K562 (cell line): Measurements from ENCODE around the gene ALOXE3. TPM values are rescaled to one million over a fixed set of nuclear protein-coding genes. Genes with fewer than 3 reads are reported as not detected.
A peak's percentile ranks its signal among the peaks of the same experiment; 100 is the strongest.

Experiments
- ATF3 ChIP-seq, 2 experiments: fragments of 450-650 bp in 1 of 2; sonication (generic) in 1 of 2; formaldehyde crosslinking in 1 of 2; IDR thresholded peaks in 1 of 2; conservative IDR thresholded peaks in 1 of 2; 2 replicates each; pipeline versions ENCODE4 v1.6.1 to v1.8.1; 2016 to 2023; ENCODE audit warnings: mild to moderate bottlenecking in 2 of 2, moderate library complexity in 2 of 2, inconsistent platforms in 1 of 2, missing genetic modification reagents in 1 of 2
- CEBPG ChIP-seq, 3 experiments: fragments of 200-800 bp in 1 of 3; sonication (Bioruptor generic) in 1 of 3; sonication (generic) in 1 of 3; formaldehyde crosslinking in 1 of 3; IDR thresholded peaks in 2 of 3; conservative IDR thresholded peaks in 1 of 3; 2 replicates each; pipeline versions ENCODE4 v1.6.1 to v1.8.0; 2016 to 2022; ENCODE audit warnings: missing compliant biosample characterization in 2 of 3, missing genetic modification characterization in 2 of 3, mild to moderate bottlenecking in 1 of 3, missing genetic modification reagents in 1 of 3
- ELF1 ChIP-seq: fragments of 200-800 bp; sonication (Bioruptor generic); IDR thresholded peaks from 2 replicates; pipeline ENCODE4 v1.6.1; 2016; ENCODE audit warnings: missing genetic modification characterization, missing compliant biosample characterization
- FOS ChIP-seq: IDR thresholded peaks from 3 replicates; pipeline ENCODE4 v1.6.1; 2011; ENCODE audit not compliant: insufficient read length; ENCODE audit errors: extremely low read depth
- GABPB1 ChIP-seq: sonication (generic); formaldehyde crosslinking; IDR thresholded peaks from 2 replicates; pipeline ENCODE4 v1.8.0; 2022; ENCODE audit warnings: mild to moderate bottlenecking, missing genetic modification reagents
- IRF1 ChIP-seq: sonication (generic); formaldehyde crosslinking; IDR thresholded peaks from 2 replicates; pipeline ENCODE4 v1.8.0; 2022; ENCODE audit warnings: missing genetic modification reagents, mild to moderate bottlenecking, borderline replicate concordance
- IRF2 ChIP-seq: sonication (generic); formaldehyde crosslinking; IDR thresholded peaks from 2 replicates; pipeline ENCODE4 v1.8.1; 2022; ENCODE audit warnings: mild to moderate bottlenecking, missing genetic modification reagents
- MXD1 ChIP-seq: fragments of 250-450 bp; sonication (Bioruptor Pico); IDR thresholded peaks from 2 replicates; pipeline ENCODE4 v1.8.0; 2021; ENCODE audit warnings: borderline replicate concordance, mild to moderate bottlenecking, moderate library complexity; ENCODE audit not compliant: poor library complexity, severe bottlenecking
- RAD51 ChIP-seq: fragments of 450-650 bp; IDR thresholded peaks from 2 replicates; pipeline ENCODE4 v1.7.1; 2016; ENCODE audit warnings: low read depth, mild to moderate bottlenecking, borderline replicate concordance
- RBM39 ChIP-seq: fragments of 200-400 bp; formaldehyde crosslinking; optimal IDR thresholded peaks from 2 replicates; pipeline ENCODE3; 2018; ENCODE audit warnings: low read depth, low read length
- RFX5 ChIP-seq: IDR thresholded peaks from 2 replicates; pipeline ENCODE4 v1.6.1; 2011; ENCODE audit warnings: low read depth, mild to moderate bottlenecking, improper control_type of control experiment, low read length
- SMAD1 ChIP-seq: fragments of 150-350 bp; IDR thresholded peaks from 2 replicates; pipeline ENCODE4 v1.6.1; 2014; ENCODE audit warnings: low read length, low read depth; ENCODE audit not compliant: partially characterized antibody
- TEAD4 ChIP-seq, 2 experiments: sonication (generic) in 1 of 2; formaldehyde crosslinking in 1 of 2; IDR thresholded peaks; 2 replicates each; pipeline versions ENCODE4 v1.6.1 to v1.8.0; 2012 to 2022; ENCODE audit warnings: borderline replicate concordance in 1 of 2, inconsistent platforms in 1 of 2, low read length in 1 of 2, mild to moderate bottlenecking in 1 of 2, missing genetic modification reagents in 1 of 2
- ZNF133 ChIP-seq: fragments of 250-450 bp; sonication (Bioruptor Pico); IDR thresholded peaks from 2 replicates; pipeline ENCODE4 v1.4.0; 2020; ENCODE audit warnings: mild to moderate bottlenecking
- ZNF384 ChIP-seq: IDR thresholded peaks from 2 replicates; pipeline ENCODE4 v1.6.1; 2012; ENCODE audit warnings: low read depth, low read length, improper control_type of control experiment
- ZNF584 ChIP-seq: fragments of 200-800 bp; sonication (Bioruptor generic); IDR thresholded peaks from 2 replicates; pipeline ENCODE4 v1.6.1; 2016; ENCODE audit warnings: low read depth, mild to moderate bottlenecking, missing genetic modification characterization, missing compliant biosample characterization
- ZNF699 ChIP-seq: fragments of 250-450 bp; sonication (Bioruptor Pico); IDR thresholded peaks from 2 replicates; pipeline ENCODE4 v1.8.0; 2021; ENCODE audit warnings: mild to moderate bottlenecking, moderate library complexity; ENCODE audit not compliant: insufficient replicate concordance
- ZNF766 ChIP-seq: fragments of 200-800 bp; sonication (Bioruptor generic); conservative IDR thresholded peaks from 2 replicates; pipeline ENCODE4 v1.6.1; 2016; ENCODE audit warnings: missing genetic modification characterization, missing compliant biosample characterization
- ZSCAN29 ChIP-seq: fragments of 450-650 bp; IDR thresholded peaks from 2 replicates; pipeline ENCODE4 v1.6.1; 2017
- polyA plus RNA-seq, 8 experiments: library from polyadenylated mRNA; depleted of rRNA in 4 of 8; stranded (reverse) in 5 of 8; unstranded in 3 of 8; fragments of >200 nt; fragmentation: Nextera tagmentation in 2 of 8; fragmentation: Illumina TruSeq in 1 of 8; extraction: Ambion mirVana in 2 of 8; extraction: Trizol in 1 of 8; gene quantifications; 2 replicates each; pipeline versions ENCODE4 v1.2.1 to v1.2.3, GENCODE V29; 2011 to 2014; ENCODE audit warnings: inconsistent platforms in 1 of 8, missing spikeins in 1 of 8
- total RNA-seq, 7 experiments: library from RNA; depleted of rRNA in 6 of 7; stranded (reverse); fragments of >200 nt in 6 of 7; fragmentation: Illumina TruSeq in 2 of 7; extraction: Trizol in 2 of 7; gene quantifications; 2 replicates each; pipeline versions ENCODE4 v1.2.1 to v1.2.3, GENCODE V29; 2011 to 2021; ENCODE audit warnings: low replicate concordance in 1 of 7
- TF ChIP-seq, protein P1 (sequence below): fragments of 450-650 bp; IDR thresholded peaks from 2 replicates; pipeline ENCODE4 v1.6.1; 2016; ENCODE audit warnings: mild to moderate bottlenecking
- TF ChIP-seq, protein P2 (sequence below): fragments of 450-650 bp; formaldehyde crosslinking; IDR thresholded peaks from 2 replicates; pipeline ENCODE4 v1.4.0; 2022; ENCODE audit warnings: mild to moderate bottlenecking, moderate library complexity

ALOXE3 gene
- total and polyA plus RNA-seq, 9 of the 15 experiments (the other 6 are each of a cell fraction or from before 2014, with no cell fraction given) = 0.04 TPM; not detected in 8

DNA sequence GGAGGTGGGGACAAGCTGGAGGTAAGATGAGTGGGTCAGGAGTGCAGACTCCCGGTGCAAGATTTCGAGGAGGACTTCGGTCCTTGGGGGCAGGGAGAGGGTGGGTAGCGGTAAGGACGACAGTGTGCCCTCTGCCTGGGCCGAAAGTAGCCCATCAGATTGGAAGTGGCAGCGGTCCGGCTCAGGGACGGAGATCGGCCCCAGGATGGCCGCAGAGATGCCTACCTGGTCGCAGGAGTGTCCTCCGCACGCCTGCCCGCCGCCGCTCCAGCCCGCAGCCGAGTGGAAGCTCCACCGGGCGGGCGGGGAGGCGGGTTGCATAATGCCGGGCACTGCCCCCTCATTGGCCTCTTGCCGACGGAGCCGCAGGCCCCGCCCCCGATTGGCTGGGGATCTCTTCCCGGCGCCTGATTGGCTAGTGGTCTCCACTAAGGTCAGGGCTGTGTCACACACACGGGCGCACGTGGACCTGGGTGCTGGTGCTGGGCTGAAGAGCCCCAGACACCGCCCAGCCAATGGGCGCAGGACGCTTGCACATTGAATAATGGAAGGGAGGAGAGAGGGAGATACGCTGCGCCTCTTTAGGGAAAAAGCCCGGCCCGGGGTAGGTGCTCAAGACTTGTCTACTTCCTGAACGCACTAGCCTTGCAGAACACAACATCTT, 33.9 kb upstream of the ALOXE3 start, which contains the start of gene PER1 (continued):
- TF ChIP-seq, protein P1, sequence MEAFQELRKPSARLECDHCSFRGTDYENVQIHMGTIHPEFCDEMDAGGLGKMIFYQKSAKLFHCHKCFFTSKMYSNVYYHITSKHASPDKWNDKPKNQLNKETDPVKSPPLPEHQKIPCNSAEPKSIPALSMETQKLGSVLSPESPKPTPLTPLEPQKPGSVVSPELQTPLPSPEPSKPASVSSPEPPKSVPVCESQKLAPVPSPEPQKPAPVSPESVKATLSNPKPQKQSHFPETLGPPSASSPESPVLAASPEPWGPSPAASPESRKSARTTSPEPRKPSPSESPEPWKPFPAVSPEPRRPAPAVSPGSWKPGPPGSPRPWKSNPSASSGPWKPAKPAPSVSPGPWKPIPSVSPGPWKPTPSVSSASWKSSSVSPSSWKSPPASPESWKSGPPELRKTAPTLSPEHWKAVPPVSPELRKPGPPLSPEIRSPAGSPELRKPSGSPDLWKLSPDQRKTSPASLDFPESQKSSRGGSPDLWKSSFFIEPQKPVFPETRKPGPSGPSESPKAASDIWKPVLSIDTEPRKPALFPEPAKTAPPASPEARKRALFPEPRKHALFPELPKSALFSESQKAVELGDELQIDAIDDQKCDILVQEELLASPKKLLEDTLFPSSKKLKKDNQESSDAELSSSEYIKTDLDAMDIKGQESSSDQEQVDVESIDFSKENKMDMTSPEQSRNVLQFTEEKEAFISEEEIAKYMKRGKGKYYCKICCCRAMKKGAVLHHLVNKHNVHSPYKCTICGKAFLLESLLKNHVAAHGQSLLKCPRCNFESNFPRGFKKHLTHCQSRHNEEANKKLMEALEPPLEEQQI = no peak
- TF ChIP-seq ZNF133 (CRISPR knock-in tag) = no peak
- TF ChIP-seq IRF2 (CRISPR knock-in tag) = no peak
- TF ChIP-seq ZSCAN29 = no peak
- no peak for TF ChIP-seq TEAD4 (IDR thresholded peaks at IDR 0.05; ENCODE audit: low read length)
- TF ChIP-seq TEAD4 (CRISPR knock-in tag; IDR thresholded peaks at IDR 0.05; ENCODE audit: borderline replicate concordance) = no peak
- TF ChIP-seq ZNF766 (CRISPR knock-in tag) = no peak
- TF ChIP-seq ELF1 (tag) = no peak
- TF ChIP-seq IRF1 (CRISPR knock-in tag) = no peak
- TF ChIP-seq GABPB1 (CRISPR knock-in tag) = 0 out of 2 replicates have a peak, but pooled peaks have one; percentile 39
- TF ChIP-seq, protein P2, sequence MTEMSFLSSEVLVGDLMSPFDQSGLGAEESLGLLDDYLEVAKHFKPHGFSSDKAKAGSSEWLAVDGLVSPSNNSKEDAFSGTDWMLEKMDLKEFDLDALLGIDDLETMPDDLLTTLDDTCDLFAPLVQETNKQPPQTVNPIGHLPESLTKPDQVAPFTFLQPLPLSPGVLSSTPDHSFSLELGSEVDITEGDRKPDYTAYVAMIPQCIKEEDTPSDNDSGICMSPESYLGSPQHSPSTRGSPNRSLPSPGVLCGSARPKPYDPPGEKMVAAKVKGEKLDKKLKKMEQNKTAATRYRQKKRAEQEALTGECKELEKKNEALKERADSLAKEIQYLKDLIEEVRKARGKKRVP (CRISPR knock-in tag) = no peak
- TF ChIP-seq RBM39 = no peak
- no peak for TF ChIP-seq ZNF584 (CRISPR knock-in tag)
- peak; percentile 32; the same call in 1 of the 2 replicates for TF ChIP-seq RAD51
- TF ChIP-seq RFX5 = no peak
- peak; percentile 63 for TF ChIP-seq FOS
- no peak for TF ChIP-seq ZNF384
- no peak for TF ChIP-seq ZNF699 (CRISPR knock-in tag)
- peak; percentile 90 for TF ChIP-seq CEBPG (CRISPR knock-in tag; IDR thresholded peaks at IDR 0.05)
- peak; percentile 83 to 90 for TF ChIP-seq CEBPG (tag; conservative IDR thresholded peaks at IDR 0.05 in 1 of 2, IDR thresholded peaks at IDR 0.05 in 1 of 2)
- TF ChIP-seq MXD1 (CRISPR knock-in tag) = peak; percentile 56
- TF ChIP-seq ATF3 (IDR thresholded peaks at IDR 0.05) = peak; percentile 76
- no peak for TF ChIP-seq ATF3 (CRISPR knock-in tag; conservative IDR thresholded peaks at IDR 0.05)
- TF ChIP-seq SMAD1 = peak; percentile 38
